Measurements from ENCODE around the gene ENOSF1.

ENOSF1 gene

GRCh38 chr18:715626-716025, 3.2 kb upstream of the ENOSF1 start:
- DNase-seq (ENCODE audit: extremely low read depth, low read depth), result no peak
- no peak overlapping the region for H3K4me3 ChIP-seq (replicated peaks; ENCODE audit: low read depth, low read length)
- TF ChIP-seq, protein P1, sequence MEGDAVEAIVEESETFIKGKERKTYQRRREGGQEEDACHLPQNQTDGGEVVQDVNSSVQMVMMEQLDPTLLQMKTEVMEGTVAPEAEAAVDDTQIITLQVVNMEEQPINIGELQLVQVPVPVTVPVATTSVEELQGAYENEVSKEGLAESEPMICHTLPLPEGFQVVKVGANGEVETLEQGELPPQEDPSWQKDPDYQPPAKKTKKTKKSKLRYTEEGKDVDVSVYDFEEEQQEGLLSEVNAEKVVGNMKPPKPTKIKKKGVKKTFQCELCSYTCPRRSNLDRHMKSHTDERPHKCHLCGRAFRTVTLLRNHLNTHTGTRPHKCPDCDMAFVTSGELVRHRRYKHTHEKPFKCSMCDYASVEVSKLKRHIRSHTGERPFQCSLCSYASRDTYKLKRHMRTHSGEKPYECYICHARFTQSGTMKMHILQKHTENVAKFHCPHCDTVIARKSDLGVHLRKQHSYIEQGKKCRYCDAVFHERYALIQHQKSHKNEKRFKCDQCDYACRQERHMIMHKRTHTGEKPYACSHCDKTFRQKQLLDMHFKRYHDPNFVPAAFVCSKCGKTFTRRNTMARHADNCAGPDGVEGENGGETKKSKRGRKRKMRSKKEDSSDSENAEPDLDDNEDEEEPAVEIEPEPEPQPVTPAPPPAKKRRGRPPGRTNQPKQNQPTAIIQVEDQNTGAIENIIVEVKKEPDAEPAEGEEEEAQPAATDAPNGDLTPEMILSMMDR (IDR thresholded peaks at IDR 0.05; ENCODE audit: low read depth, low read length, missing control alignments), result no peak

DNA sequence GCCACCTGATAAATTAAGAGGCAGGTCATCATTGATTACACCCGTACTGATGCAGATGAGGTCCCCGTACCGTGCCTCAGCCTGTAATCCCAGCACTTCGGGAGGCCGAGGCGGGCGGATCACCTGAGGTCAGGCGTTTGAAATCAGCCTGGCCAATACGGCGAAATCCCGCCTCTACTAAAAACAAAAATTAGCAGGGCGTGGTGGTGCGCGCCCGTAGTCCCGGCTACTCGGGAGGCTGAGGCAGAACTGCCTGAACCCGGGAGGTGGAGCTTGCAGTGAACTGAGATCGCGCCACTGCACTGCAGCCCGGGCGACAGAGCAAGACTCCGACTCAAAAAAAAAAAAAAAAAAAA, 683 bp upstream of the ENOSF1 start:
- no peak for DNase-seq (ENCODE audit: extremely low read depth, low read depth)
- TF ChIP-seq, protein P1 (IDR thresholded peaks at IDR 0.05; ENCODE audit: low read depth, low read length, missing control alignments), result no peak
- H3K4me3 ChIP-seq (replicated peaks; ENCODE audit: low read depth, low read length), result peak overlapping the region; percentile 97; the same call in 1 of the 2 replicates

DNA sequence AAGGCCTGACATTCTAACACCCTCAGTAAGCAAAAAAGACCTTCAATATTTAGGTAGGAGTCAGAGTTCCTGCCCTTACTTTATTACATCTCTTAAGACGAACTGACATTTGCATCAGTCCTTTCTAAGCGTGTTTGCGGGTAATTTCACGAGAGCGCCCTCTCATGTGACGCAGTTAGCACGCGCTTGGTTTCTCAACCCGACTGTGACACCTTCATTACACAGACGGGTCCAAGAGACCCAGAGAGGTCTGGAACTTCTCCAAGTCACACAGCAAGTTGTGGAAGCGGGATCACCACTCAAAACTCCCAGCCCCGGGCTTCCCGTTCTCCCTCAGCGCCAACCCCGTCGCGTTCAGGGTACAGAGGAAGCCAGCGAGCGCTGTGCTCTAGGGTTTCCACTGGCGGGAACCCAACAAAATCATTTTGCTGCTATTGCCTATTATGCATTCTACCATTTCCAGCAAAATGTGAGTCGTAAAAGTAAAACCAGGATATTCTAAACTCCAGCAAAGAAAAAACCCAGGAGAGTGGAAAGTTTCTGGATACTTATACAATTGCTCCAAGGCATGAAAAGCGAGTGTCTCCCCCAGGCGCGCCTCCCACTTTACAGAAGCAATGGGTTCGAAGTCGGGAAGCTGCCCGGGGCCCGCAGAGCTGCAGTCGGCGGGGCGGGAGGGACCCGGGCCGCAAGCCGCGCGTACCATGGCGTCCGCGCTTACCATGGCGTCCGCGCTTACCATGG, 601 bp downstream of the ENOSF1 start:
- H3K4me3 ChIP-seq (replicated peaks; ENCODE audit: low read depth, low read length), result peak overlapping the region; percentile 97
- DNase-seq (ENCODE audit: extremely low read depth, low read depth), result no peak
- TF ChIP-seq, protein P1 (IDR thresholded peaks at IDR 0.05; ENCODE audit: low read depth, low read length, missing control alignments), result no peak

- TF ChIP-seq, protein P1 (IDR thresholded peaks at IDR 0.05; ENCODE audit: low read depth, low read length, missing control alignments), result no peak
Measured at GRCh38 chr18:711310-711656, 1.1 kb downstream of the ENOSF1 start.

GRCh38 chr18:710418-711300, 1.8 kb downstream of the ENOSF1 start:
- H3K4me3 ChIP-seq (replicated peaks; ENCODE audit: low read depth, low read length), result peak overlapping the region; percentile 97
- TF ChIP-seq, protein P1 (IDR thresholded peaks at IDR 0.05; ENCODE audit: low read depth, low read length, missing control alignments), result no peak
- DNase-seq (ENCODE audit: extremely low read depth, low read depth), result no peak

More at GRCh38 chr18:711310-711656, 1.1 kb downstream of the ENOSF1 start:
- no peak for DNase-seq (ENCODE audit: extremely low read depth, low read depth)
- H3K4me3 ChIP-seq (replicated peaks; ENCODE audit: low read depth, low read length), result peak overlapping the region; percentile 97

- DNase-seq (ENCODE audit: extremely low read depth, low read depth), result no peak
- TF ChIP-seq, protein P1 (IDR thresholded peaks at IDR 0.05; ENCODE audit: low read depth, low read length, missing control alignments), result no peak
- 0 out of 2 replicates have a peak overlapping the region, but pooled peaks have one; percentile 97 for H3K4me3 ChIP-seq (replicated peaks; ENCODE audit: low read depth, low read length)
Measured at GRCh38 chr18:709771-710170, 2.7 kb downstream of the ENOSF1 start.
